Activated effector memory CD4-positive, alpha-beta T cell treated with Interleukin-2 at 50 U/mL for 16 hours (primary cell): ENCODE results near the gene PRDM13.
"Not testable (repeated sequence)": the region's sequence is repeated elsewhere in the genome, so short reads cannot be mapped to it uniquely, and the experiment has no call there.

Source experiments
- DNase-seq: peaks from one replicate; pipeline ENCODE4 v3.0.0-alpha.2; 2020

PRDM13 gene

GRCh38 chr6:99606656-99607415 lies at the start of gene PRDM13:
PRDM13 (plus strand) TSS chr6:99606833; CDS start chr6:99607035, 202 bp downstream.
- no peak for DNase-seq

- no peak for DNase-seq
Observed at GRCh38 chr6:99559057-99559456, 47.6 kb upstream of the PRDM13 start.

- no peak for DNase-seq
Observed at GRCh38 chr6:99560668-99561067, 46.0 kb upstream of the PRDM13 start.

GRCh38 chr6:99563056-99563723 lies 43.4 kb upstream of the PRDM13 start:
- no peak for DNase-seq

- peak; percentile 86 for DNase-seq
Observed at GRCh38 chr6:99568103-99568933, 38.3 kb upstream of the PRDM13 start, which contains the start of gene CCNC. CCNC (minus strand) TSS chr6:99568660; CDS start chr6:99568527, 133 bp downstream.

GRCh38 chr6:99573980-99574617 lies 32.5 kb upstream of the PRDM13 start:
- DNase-seq, result no peak

GRCh38 chr6:99575544-99576227 lies 30.9 kb upstream of the PRDM13 start:
- no peak for DNase-seq

GRCh38 chr6:99579781-99580180 lies 26.9 kb upstream of the PRDM13 start:
- DNase-seq, result no peak

- no peak for DNase-seq
Observed at GRCh38 chr6:99587792-99588191, 18.8 kb upstream of the PRDM13 start.

GRCh38 chr6:99588618-99589289 lies 17.9 kb upstream of the PRDM13 start:
- peak; percentile 60 for DNase-seq

GRCh38 chr6:99589290-99589672 lies 17.4 kb upstream of the PRDM13 start:
- no peak for DNase-seq

- DNase-seq, result no peak
Observed at GRCh38 chr6:99589907-99590493, 16.6 kb upstream of the PRDM13 start.

GRCh38 chr6:99590728-99591672 lies 15.6 kb upstream of the PRDM13 start:
- no peak for DNase-seq

GRCh38 chr6:99591673-99592364 lies 14.8 kb upstream of the PRDM13 start:
- no peak for DNase-seq

GRCh38 chr6:99592900-99593299 lies 13.7 kb upstream of the PRDM13 start:
- no peak for DNase-seq

GRCh38 chr6:99594696-99595095 lies 11.9 kb upstream of the PRDM13 start:
- not testable (repeated sequence) for DNase-seq

GRCh38 chr6:99602520-99603420 lies 3.9 kb upstream of the PRDM13 start:
- DNase-seq, result no peak

- no peak for DNase-seq
Observed at GRCh38 chr6:99603421-99604165, 3.0 kb upstream of the PRDM13 start.
